Spleen (tissue), 7 donors: ENCODE measurements around the gene RSL1D1.

Experiments used
- CTCF ChIP-seq, 11 experiments: fragments of 200-600 bp in 7 of 11; fragments of 450-650 bp in 4 of 11; sonication (generic) in 4 of 11; IDR thresholded peaks in 8 of 11; conservative IDR thresholded peaks in 3 of 11; 1 replicate in 7 of 11; 2 replicates in 4 of 11; pipeline versions ENCODE4 v1.4.0 to v1.8.0; 2016 to 2021; ENCODE audit warnings: antibody characterized with exemption in 11 of 11, inconsistent platforms in 4 of 11, mild to moderate bottlenecking in 1 of 11
- POLR2A ChIP-seq, 3 donors: fragments of 450-650 bp; IDR thresholded peaks; one replicate each; pipeline ENCODE4 v1.5.1; 2017; ENCODE audit warnings: antibody characterized with exemption in 3 of 3, mild to moderate bottlenecking in 1 of 3
- donor health status: DM: no; HTN: no; CAD: no; lungs with moderate emphysema.
- donor health status: DM: no; HTN: no; CAD: no.
- donor health status: DM: no; HTN: no; CAD: no.

GRCh38 chr16:11797166-11797956 is 54.0 kb downstream of the RSL1D1 start, which contains the start of gene ZC3H7A:
- TF ChIP-seq CTCF (IDR thresholded peaks at IDR 0.05 in 8 of 11, conservative IDR thresholded peaks at IDR 0.05 in 3 of 11) (peak; percentile 50 to 99 (median 95)), POLR2A (IDR thresholded peaks at IDR 0.05) (peak; percentile 64 to 93 (median 69))
